OCI-LY3 (cell line): ENCODE measurements around the gene METTL24.

ENCODE experiments used
- H2AFZ ChIP-seq: fragments of 200-600, 300-600 bp; shearing (Covaris generic); 2 replicates; pipeline ENCODE4 v1.6.0; 2014; ENCODE audit warnings: antibody characterized with exemption, low read depth, low read length
- H3K27ac ChIP-seq: fragments of 200-600, 300-600 bp; sonication (generic); 2 replicates; pipeline ENCODE4 v1.5.1; 2014; ENCODE audit warnings: mild to moderate bottlenecking, low read length, moderate library complexity, mixed read lengths
- H3K27me3 ChIP-seq: fragments of 200-600, 300-600 bp; sonication (generic); 2 replicates; pipeline ENCODE4 v1.6.1; 2014; ENCODE audit warnings: low read depth, low read length, mixed read lengths
- H3K36me3 ChIP-seq: fragments of 200-600, 300-600 bp; sonication (generic); replicated peaks from 2 replicates; pipeline ENCODE3; 2014; ENCODE audit warnings: low read depth, low read length, mixed read lengths
- H3K4me1 ChIP-seq: fragments of 300-600, 200-600 bp; sonication (generic); 2 replicates; pipeline ENCODE4 v1.6.1; 2014; ENCODE audit warnings: low read length, mixed read lengths
- H3K4me2 ChIP-seq: fragments of 200-600, 300-600 bp; sonication (generic); 2 replicates; pipeline ENCODE4 v1.6.1; 2014; ENCODE audit warnings: low read length, mixed read lengths
- H3K4me3 ChIP-seq: fragments of 300-600, 200-600 bp; sonication (generic); 2 replicates; pipeline ENCODE4 v1.5.1; 2014; ENCODE audit warnings: antibody characterized with exemption, mild to moderate bottlenecking, low read length, moderate library complexity
- H3K79me2 ChIP-seq: fragments of 300-600, 200-600 bp; shearing (Covaris generic); 2 replicates; pipeline ENCODE4 v1.6.1; 2014; ENCODE audit warnings: mild to moderate bottlenecking, low read length, mixed read lengths
- H3K9ac ChIP-seq: fragments of 300-600, 200-600 bp; shearing (Covaris generic); 2 replicates; pipeline ENCODE4 v1.6.0; 2014; ENCODE audit warnings: mild to moderate bottlenecking, low read length, moderate library complexity
- H3K9me3 ChIP-seq: fragments of 200-600, 300-600 bp; shearing (Covaris generic); 2 replicates; pipeline ENCODE4 v1.6.1; 2014; ENCODE audit warnings: low read length, mixed read lengths; ENCODE audit not compliant: insufficient read depth
- H4K20me1 ChIP-seq: fragments of 200-600, 300-600 bp; sonication (generic); 2 replicates; pipeline ENCODE4 v1.6.1; 2016; ENCODE audit warnings: low read length, mixed read lengths; ENCODE audit not compliant: insufficient read depth
- EZH2phosphoT487 ChIP-seq: fragments of 200-600 bp; shearing (Covaris generic); IDR thresholded peaks from 2 replicates; pipeline ENCODE4 v1.6.1; 2018; ENCODE audit warnings: antibody characterized with exemption, mixed run types, low read depth
- TF ChIP-seq, protein P1 (sequence below): fragments of 200-600, 300-600 bp; sonication (generic); IDR thresholded peaks from 2 replicates; pipeline ENCODE4 v1.5.1; 2014; ENCODE audit warnings: antibody characterized with exemption, low read length, low read depth

Gene METTL24

DNA sequence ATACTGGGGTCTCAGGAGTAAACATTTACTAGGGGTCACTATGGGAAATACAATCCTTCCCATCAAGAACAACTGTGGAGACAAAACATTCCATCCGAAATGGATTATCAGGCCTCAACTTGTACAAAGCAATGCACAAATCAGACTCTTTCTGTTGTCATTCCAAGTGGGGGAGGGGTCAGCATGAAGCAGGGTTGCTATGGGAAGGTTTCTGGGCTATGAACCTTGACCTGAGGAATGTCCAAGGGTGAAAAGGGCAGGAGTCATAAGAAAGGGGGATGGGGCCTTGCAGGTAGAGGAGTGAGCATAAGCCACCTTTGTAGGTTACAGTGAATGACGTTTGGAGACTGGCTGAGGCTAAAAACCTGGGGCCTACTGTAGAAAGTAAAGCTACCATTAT lies 3.1 kb downstream of the METTL24 start:
- no peak overlapping the region for H3K9ac ChIP-seq
- H3K4me3 ChIP-seq, result no peak overlapping the region
- H4K20me1 ChIP-seq, result no peaks in the 10 kb centered on the region
- H3K4me1 ChIP-seq, result no peaks in the 10 kb centered on the region
- no peak overlapping the region for H3K27ac ChIP-seq
- no peaks in the 10 kb centered on the region for H3K36me3 ChIP-seq
- H3K9me3 ChIP-seq, result no peaks in the 10 kb centered on the region
- H3K27me3 ChIP-seq, result peaks cover 10% of the 10 kb centered on the region; the same call in 1 of the 2 replicates
- TF ChIP-seq, protein P1, sequence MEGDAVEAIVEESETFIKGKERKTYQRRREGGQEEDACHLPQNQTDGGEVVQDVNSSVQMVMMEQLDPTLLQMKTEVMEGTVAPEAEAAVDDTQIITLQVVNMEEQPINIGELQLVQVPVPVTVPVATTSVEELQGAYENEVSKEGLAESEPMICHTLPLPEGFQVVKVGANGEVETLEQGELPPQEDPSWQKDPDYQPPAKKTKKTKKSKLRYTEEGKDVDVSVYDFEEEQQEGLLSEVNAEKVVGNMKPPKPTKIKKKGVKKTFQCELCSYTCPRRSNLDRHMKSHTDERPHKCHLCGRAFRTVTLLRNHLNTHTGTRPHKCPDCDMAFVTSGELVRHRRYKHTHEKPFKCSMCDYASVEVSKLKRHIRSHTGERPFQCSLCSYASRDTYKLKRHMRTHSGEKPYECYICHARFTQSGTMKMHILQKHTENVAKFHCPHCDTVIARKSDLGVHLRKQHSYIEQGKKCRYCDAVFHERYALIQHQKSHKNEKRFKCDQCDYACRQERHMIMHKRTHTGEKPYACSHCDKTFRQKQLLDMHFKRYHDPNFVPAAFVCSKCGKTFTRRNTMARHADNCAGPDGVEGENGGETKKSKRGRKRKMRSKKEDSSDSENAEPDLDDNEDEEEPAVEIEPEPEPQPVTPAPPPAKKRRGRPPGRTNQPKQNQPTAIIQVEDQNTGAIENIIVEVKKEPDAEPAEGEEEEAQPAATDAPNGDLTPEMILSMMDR, result no peak
- TF ChIP-seq EZH2phosphoT487, result no peak
- H3K4me2 ChIP-seq, result no peak overlapping the region
- H2AFZ ChIP-seq, result no peak overlapping the region
- no peaks in the 10 kb centered on the region for H3K79me2 ChIP-seq

GRCh38 chr6:110354153-110354552 lies 4.0 kb downstream of the METTL24 start:
- Histone ChIP-seq H4K20me1 (no peaks in the 10 kb centered on the region), H2AFZ (no peak overlapping the region), H3K27ac (no peak overlapping the region), H3K9ac (no peak overlapping the region), H3K4me3 (no peak overlapping the region), H3K36me3 (no peaks in the 10 kb centered on the region), H3K9me3 (no peaks in the 10 kb centered on the region), H3K4me2 (no peak overlapping the region), H3K4me1 (no peaks in the 10 kb centered on the region), H3K79me2 (no peaks in the 10 kb centered on the region), H3K27me3 (peaks cover 9% of the 10 kb centered on the region; the same call in 1 of the 2 replicates)
- TF ChIP-seq, protein P1, result no peak
- no peak for TF ChIP-seq EZH2phosphoT487

- Histone ChIP-seq H3K4me2 (no peak overlapping the region), H3K9me3 (no peaks in the 10 kb centered on the region), H3K27ac (no peak overlapping the region), H3K27me3 (peaks cover 6% of the 10 kb centered on the region; the same call in 1 of the 2 replicates), H3K9ac (no peak overlapping the region), H2AFZ (no peak overlapping the region), H3K79me2 (no peaks in the 10 kb centered on the region), H3K4me3 (no peak overlapping the region), H4K20me1 (no peaks in the 10 kb centered on the region), H3K4me1 (no peaks in the 10 kb centered on the region), H3K36me3 (no peaks in the 10 kb centered on the region)
- TF ChIP-seq, protein P1, result no peak
- no peak for TF ChIP-seq EZH2phosphoT487
Measured at GRCh38 chr6:110353457-110354001, 4.6 kb downstream of the METTL24 start.

- Histone ChIP-seq H3K9ac (no peak overlapping the region), H3K27me3 (peaks cover 6% of the 10 kb centered on the region; the same call in 1 of the 2 replicates), H3K4me3 (no peak overlapping the region), H3K79me2 (no peaks in the 10 kb centered on the region), H3K36me3 (no peaks in the 10 kb centered on the region), H4K20me1 (no peaks in the 10 kb centered on the region), H3K4me1 (no peaks in the 10 kb centered on the region), H3K27ac (no peak overlapping the region), H3K9me3 (no peaks in the 10 kb centered on the region), H2AFZ (no peak overlapping the region), H3K4me2 (no peak overlapping the region)
- TF ChIP-seq EZH2phosphoT487, result no peak
- TF ChIP-seq, protein P1, result no peak
Measured at GRCh38 chr6:110352563-110353262, 5.4 kb downstream of the METTL24 start.
